NCI-H2107 (cell line): ENCODE measurements around the gene PIGV.
"Not testable (repeated sequence)": the region's sequence is repeated elsewhere in the genome, so short reads cannot be mapped to it uniquely, and the experiment has no call there.

Experiments
- DNase-seq: peaks from one replicate; lab custom pipeline; 2025; lab: John Stamatoyannopoulos, UW

The PIGV gene

DNA sequence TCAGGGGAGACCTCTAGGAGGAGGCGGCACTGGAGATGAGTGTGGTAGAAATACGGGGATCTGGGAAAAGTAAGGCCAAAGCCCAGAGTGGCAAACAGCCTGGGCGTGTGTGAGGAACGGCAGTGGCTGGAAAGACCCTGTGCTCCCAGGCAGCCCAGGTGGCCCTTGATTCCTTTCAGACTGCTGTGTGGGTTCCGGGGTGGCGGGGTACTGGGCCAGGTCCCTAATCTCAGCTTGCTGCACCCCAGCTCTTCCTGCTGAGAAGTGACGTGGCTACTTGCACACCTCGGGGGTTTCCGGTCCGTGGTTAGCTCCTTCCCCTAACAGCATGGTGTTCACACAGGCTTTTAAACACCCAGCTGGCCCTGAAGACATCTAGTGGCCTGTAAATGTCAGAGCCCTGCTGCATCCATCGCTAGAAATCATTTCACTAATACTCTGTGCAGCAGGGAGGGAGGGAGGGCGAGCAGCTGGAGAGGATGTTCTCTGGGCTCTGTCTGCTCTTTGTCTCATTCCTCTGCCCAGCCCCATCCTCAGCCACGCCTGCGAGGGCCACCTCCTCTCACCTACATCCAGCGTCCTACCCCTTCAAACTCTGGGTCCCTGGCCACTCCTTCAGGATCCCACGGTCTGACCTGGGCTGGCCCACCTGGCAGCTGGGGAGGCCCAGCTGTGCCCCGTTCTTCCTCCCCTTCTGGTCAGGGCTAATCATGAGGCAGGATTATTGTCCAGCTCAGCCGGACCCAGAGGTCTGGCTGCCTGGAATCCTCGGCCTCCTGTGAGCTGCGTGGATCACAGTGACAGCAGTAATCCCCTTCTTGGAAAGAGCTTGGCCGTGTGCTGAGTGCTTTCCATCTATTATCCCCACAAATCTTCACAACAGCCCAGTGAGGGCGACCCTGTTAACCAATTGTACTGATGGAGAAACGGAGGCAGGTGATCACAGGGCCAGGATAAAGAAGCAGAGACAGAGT lies 46.0 kb downstream of the PIGV start:
- DNase-seq = no peak

- DNase-seq = not testable (repeated sequence)
These were observed 49.9 kb downstream of the PIGV start for GRCh38 chr1:26837665-26838064.

- DNase-seq = no peak
These were observed 51.0 kb downstream of the PIGV start for GRCh38 chr1:26838474-26839338.

DNA sequence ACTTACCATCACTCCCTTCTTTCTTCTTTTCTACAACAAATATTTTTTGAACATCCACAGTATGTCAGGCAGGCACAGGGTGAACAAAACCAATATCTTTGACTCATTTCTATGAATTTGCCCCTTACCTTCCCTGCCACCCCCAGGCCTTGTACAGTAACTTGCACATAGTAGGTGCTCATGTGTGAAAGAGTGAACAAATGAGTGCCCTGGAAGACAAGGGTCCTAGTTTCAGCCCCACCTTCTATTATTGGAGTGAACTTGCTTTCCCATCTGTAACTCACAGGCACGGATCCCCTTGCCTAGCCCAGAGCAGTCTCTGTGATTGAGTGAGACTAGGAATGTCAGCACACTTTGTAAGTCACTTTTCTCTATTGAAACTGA lies 51.6 kb downstream of the PIGV start:
- no peak for DNase-seq

- DNase-seq = no peak
These were observed 52.0 kb downstream of the PIGV start for GRCh38 chr1:26839779-26840178.

- no peak for DNase-seq
These were observed 56.9 kb downstream of the PIGV start for GRCh38 chr1:26844424-26845196.

DNA sequence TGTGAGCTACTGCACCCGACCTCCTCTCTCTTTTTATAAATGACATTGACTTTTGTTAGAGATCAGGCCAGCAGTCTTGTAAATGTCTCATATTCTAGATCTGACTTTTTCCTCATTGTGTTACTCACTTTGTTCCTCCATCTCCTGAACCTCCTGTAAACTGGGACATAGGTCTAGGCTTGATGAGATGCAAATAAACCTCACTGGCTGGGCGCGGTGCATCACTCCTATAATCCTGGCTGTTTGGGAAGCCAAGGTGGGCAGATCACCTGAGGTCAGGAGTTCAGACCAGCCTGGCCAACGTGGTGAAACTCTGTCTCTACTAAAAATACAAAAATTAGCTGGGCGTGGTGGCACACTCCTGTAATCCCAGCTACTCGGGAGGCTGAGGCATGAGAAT lies 60.1 kb downstream of the PIGV start:
- not testable (repeated sequence) for DNase-seq
